Ovary (tissue), 9 donors: ENCODE results near the gene VEGFB. TPM values are rescaled to one million over a fixed set of nuclear protein-coding genes. Genes with fewer than 3 reads are reported as not detected.

Experiments used
- DNase-seq, 5 donors: peaks; one replicate each; pipeline ENCODE4 v3.0.0-alpha.2; 2019 to 2020
- H3K27ac ChIP-seq, 2 donors: fragments of 200-600 bp; one replicate each; pipeline versions ENCODE4 v1.5.1 to v1.8.0; 2019 to 2022
- H3K27me3 ChIP-seq: fragments of 200-600 bp; one replicate; pipeline ENCODE4 v1.8.0; 2022
- H3K36me3 ChIP-seq: fragments of 200-600 bp; sonication (generic); one replicate; pipeline ENCODE4 v1.5.1; 2019
- H3K4me1 ChIP-seq: one replicate; pipeline ENCODE4 v1.8.1; 2013; ENCODE audit warnings: mild to moderate bottlenecking, moderate library complexity; ENCODE audit not compliant: insufficient read depth
- H3K4me3 ChIP-seq: fragments of 200-600 bp; sonication (generic); one replicate; pipeline ENCODE4 v1.5.1; 2017
- H3K9me3 ChIP-seq, 2 donors: fragments of 200-600 bp in 1 of 2; sonication (generic) in 1 of 2; one replicate each; pipeline versions ENCODE4 v1.5.1 to v1.8.1; 2013 to 2019; ENCODE audit warnings: mild to moderate bottlenecking in 1 of 2, moderate library complexity in 1 of 2
- EP300 ChIP-seq: sonication (generic); formaldehyde crosslinking; IDR thresholded peaks from one replicate; pipeline ENCODE4 v1.6.1; 2017; ENCODE audit warnings: antibody characterized with exemption
- POLR2A ChIP-seq: fragments of 450-650 bp; IDR thresholded peaks from one replicate; pipeline ENCODE4 v1.6.1; 2017; ENCODE audit warnings: antibody characterized with exemption, mild to moderate bottlenecking, moderate library complexity
- WGBS, 3 donors: extraction: QIAGEN DNeasy Blood & Tissue Kit in 1 of 3; methylation state at CpG; one replicate each; pipeline versions ENCODE4 v1.1.5 to v1.1.7; 2013 to 2017; 5-methylcytosine and 5-hydroxymethylcytosine counted together
- intact Hi-C, 4 donors: fragments of 100-400 bp; cut with DNase I; formaldehyde crosslinking; loops; one replicate each; pipeline versions ENCODE4 v1.11.0 to v1.15.1; 2022 to 2023
- polyA plus RNA-seq, 2 donors: library from polyadenylated mRNA; stranded (reverse); fragments of 200-250 nt in 1 of 2; fragments of 350-450 nt in 1 of 2; fragmentation: Illumina TruSeq in 1 of 2; extraction: RNeasy Lipid Tissue Mini Kit (QIAGEN cat#74804) in 1 of 2; gene quantifications; one replicate each; pipeline ENCODE4 v1.2.3, GENCODE V29; 2013 to 2014
- total RNA-seq, 7 donors: library from RNA; depleted of rRNA in 2 of 7; stranded (reverse); fragments of >200 nt in 2 of 7; fragmentation: NEBNext Ultra II Directional in 3 of 7; extraction: Animal tissue kit (Norgen Biotek cat#: 25700) in 3 of 7; gene quantifications; one replicate each; pipeline versions ENCODE4 v1.1.0 to v1.2.4, GENCODE V29; 2016 to 2023
- TF ChIP-seq, protein P1 (sequence below), 3 donors: fragments of 450-650 bp in 2 of 3; fragments of 200-600 bp in 1 of 3; IDR thresholded peaks; one replicate each; pipeline versions ENCODE4 v1.5.1 to v1.8.0; 2016 to 2022; ENCODE audit warnings: antibody characterized with exemption in 3 of 3, mild to moderate bottlenecking in 1 of 3
- donor health status: DM: no; HTN: no; CAD: no; lungs with moderate emphysema.
- donor health status: DM: no; HTN: no; CAD: no.
- donor health status: Bipolar disorder and iron deficiency.
- donor health status: DM: yes; HTN: yes; CAD: no.
- donor health status: DM: no; HTN: no; CAD: no.
- donor health status: DM: yes; HTN: yes; CAD: no.

VEGFB gene
- total and polyA plus RNA-seq, 9 donors = 27.4 to 164 (median 124) TPM

DNA sequence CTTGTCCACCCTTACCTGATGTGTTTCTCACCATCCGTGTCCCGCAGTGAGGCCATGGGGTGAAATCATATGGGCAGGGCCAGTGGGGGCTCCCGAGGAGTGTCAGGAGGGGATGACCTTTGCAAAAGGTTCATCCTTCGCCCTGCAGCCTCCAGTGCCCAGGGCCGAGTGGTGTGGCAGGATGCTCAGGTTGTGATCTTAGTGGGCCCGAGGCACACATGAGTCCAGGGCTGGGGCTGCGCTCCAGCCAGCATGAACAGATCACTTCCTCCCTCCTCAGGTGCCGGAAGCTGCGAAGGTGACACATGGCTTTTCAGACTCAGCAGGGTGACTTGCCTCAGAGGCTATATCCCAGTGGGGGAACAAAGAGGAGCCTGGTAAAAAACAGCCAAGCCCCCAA is 3.7 kb downstream of the VEGFB start:
- Histone ChIP-seq H3K27ac (no peak overlapping the region), H3K4me1 (peaks cover 15% of the 10 kb centered on the region), H3K4me3 (no peak overlapping the region), H3K27me3 (no peaks in the 10 kb centered on the region), H3K9me3 (no peaks in the 10 kb centered on the region), H3K36me3 (no peaks in the 10 kb centered on the region)
- TF ChIP-seq POLR2A (no peak), EP300 (no peak)
- TF ChIP-seq, protein P1, sequence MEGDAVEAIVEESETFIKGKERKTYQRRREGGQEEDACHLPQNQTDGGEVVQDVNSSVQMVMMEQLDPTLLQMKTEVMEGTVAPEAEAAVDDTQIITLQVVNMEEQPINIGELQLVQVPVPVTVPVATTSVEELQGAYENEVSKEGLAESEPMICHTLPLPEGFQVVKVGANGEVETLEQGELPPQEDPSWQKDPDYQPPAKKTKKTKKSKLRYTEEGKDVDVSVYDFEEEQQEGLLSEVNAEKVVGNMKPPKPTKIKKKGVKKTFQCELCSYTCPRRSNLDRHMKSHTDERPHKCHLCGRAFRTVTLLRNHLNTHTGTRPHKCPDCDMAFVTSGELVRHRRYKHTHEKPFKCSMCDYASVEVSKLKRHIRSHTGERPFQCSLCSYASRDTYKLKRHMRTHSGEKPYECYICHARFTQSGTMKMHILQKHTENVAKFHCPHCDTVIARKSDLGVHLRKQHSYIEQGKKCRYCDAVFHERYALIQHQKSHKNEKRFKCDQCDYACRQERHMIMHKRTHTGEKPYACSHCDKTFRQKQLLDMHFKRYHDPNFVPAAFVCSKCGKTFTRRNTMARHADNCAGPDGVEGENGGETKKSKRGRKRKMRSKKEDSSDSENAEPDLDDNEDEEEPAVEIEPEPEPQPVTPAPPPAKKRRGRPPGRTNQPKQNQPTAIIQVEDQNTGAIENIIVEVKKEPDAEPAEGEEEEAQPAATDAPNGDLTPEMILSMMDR (IDR thresholded peaks at IDR 0.05) = no peak
- WGBS, 3 donors = 84 to 87% (median 85%) methylated on average over 8 to 9 of the region's 9 CpGs
- DNase-seq = peak in 2 of 5 donors; percentile 29 to 33
- intact Hi-C loops = no loop called here

DNA sequence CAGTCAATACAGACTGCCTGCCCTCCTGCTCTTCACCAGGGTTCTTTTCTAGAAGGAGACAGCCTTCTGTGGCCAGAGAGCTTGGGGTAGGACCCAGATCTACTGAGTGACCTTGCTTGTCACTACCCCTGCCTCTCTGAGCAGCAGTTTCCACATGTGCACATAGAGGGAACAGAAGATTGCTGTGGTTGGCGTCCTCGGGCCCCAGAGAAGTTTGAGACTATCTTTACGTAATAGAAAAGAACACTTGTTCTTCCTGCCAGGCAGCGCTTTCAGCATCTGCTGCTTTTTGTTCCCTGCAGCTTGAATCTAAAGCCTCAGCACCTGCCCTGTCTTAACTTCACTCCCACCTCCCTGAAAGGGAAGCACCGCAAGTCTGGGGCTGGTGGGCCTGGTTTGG is 4.6 kb downstream of the VEGFB start:
- WGBS, 3 donors = 78 to 87% (median 79%) methylated on average over 5 of the region's 5 CpGs
- Histone ChIP-seq H3K4me3 (no peak overlapping the region), H3K27me3 (no peaks in the 10 kb centered on the region), H3K9me3 (no peaks in the 10 kb centered on the region), H3K4me1 (peaks cover 11% of the 10 kb centered on the region), H3K36me3 (no peaks in the 10 kb centered on the region), H3K27ac (no peak overlapping the region)
- TF ChIP-seq EP300 (no peak), POLR2A (no peak)
- TF ChIP-seq, protein P1 (IDR thresholded peaks at IDR 0.05) = no peak
- DNase-seq = peak in 1 of 5 donors; percentile 26
- intact Hi-C loops = no loop called here

DNA sequence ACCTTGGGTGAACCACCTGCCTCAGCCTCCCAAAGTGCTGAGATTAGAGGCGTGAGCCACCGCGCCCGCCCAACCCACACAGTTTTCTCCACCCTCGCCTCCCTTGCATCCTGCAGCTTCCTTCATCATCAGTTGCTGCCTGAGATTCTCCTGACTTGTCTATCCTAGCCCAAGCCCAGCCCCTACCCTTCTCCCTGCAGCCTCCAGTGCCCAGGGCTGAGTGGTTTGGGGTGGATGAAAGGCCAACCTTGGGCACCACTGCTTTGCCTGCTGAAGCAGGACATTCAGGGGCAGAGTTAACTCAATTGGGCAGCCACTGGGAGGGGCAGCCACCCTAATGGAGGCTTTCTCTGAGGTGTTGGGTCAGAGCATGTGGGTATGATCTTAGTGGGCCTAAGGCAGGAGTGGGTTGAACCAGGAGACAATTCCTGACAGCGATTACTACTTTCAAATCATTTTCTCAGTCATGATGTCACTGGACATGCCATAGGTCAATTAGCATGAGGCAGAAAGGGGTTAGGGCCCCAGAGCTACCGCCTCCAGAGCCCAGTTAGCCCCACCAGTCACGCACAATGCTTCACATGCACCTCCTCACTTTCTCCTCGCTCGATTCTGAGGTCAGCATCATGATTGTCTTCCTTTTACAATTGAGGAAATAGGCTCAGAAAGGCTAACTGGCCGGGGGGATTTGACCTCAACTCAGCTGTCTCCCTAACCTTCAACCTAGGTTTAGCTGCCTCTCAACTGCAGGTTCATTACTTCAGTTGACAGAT is 5.5 kb downstream of the VEGFB start:
- TF ChIP-seq, protein P1 (IDR thresholded peaks at IDR 0.05) = no peak
- no peak for TF ChIP-seq EP300
- no peak for TF ChIP-seq POLR2A
- Histone ChIP-seq H3K27me3 (no peaks in the 10 kb centered on the region), H3K4me3 (peak overlapping the region; percentile 96), H3K4me1 (peaks cover 10% of the 10 kb centered on the region), H3K36me3 (no peaks in the 10 kb centered on the region), H3K9me3 (no peaks in the 10 kb centered on the region), H3K27ac (peak overlapping the region; percentile 89 to 99)
- intact Hi-C loops = loop anchor here in 1 of 4 donors (5.0 kb wide), 1 partner anchor 67 kb away; the partner anchor contains the start of gene ESRRA
- 81 to 84% (median 82%) methylated on average over 11 of the region's 11 CpGs for WGBS, 3 donors
- peak in 1 of 5 donors; percentile 36 for DNase-seq

DNA sequence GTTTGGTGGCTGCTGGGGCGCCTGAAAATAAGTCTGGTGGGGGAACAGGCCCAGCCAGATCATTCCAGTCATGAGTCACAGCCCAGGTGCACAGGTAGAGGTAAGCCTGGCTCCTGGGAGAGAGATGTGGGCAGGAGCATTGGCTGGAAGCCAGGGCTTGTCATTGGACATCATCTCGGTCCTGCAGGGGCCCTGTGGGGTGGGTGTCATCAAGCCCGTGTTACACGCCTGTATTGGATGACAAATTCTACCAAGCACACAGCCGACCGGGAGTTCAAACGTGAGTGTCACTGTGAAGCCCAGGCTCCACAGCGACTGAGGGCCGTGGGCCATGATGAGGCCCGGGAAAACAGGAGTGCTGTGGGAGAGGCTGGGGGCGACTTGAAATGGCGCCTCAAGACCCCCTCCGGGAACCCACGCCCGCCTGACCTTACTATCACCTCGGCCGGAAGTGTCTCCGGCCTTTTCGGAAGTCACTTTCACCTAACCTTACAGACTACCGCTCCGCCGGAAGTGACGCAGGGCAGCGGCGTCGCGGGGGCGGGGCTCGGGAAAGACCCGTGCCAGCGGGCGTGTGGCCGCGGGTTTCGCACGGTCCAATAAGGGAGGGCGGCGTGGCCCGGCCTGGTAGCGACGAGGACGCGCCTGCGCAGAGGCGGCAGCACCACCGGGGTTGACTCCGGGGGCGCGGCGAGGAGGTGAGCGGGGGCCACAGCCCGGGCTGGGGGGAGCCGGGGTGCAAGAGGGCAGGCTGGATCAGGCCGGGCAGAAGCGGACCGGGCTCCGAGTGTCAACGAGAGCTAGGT is 6.3 kb downstream of the VEGFB start, which contains the start of gene FKBP2:
Gene FKBP2 (plus strand): TSS at position 661 of the 806 bp plus-strand sequence. CDS start 1,293 bp downstream, outside the sequence.
- Histone ChIP-seq H3K9me3 (no peaks in the 10 kb centered on the region), H3K4me3 (peak within 1 kb of the TSS; percentile 96), H3K27ac (peak within 1 kb of the TSS; percentile 89 to 99), H3K27me3 (no peaks in the 10 kb centered on the region), H3K4me1 (peaks cover 8% of the 10 kb centered on the region), H3K36me3 (no peaks in the 10 kb centered on the region)
- DNase-seq = peak; percentile 97 to 99 (median 98)
- WGBS, 3 donors = 2 to 4% (median 2%) methylated on average over 48 to 58 of the region's 58 CpGs
- TF ChIP-seq POLR2A = peak; percentile 82
- TF ChIP-seq EP300 = peak; percentile 91
- TF ChIP-seq, protein P1 (IDR thresholded peaks at IDR 0.05) = peak in 1 of 3 donors; percentile 24
- intact Hi-C loops = loop anchor here in 1 of 4 donors (1.0 to 5.0 kb wide), 2 partner anchors 30 to 67 kb away; partner anchors contain the start of gene ESRRA
